Keratinocyte (primary cell): ENCODE data around the gene OR52N4.

ENCODE experiments used
- CTCF ChIP-seq, 3 experiments: IDR thresholded peaks in 1 of 3; conservative IDR thresholded peaks in 1 of 3; optimal IDR thresholded peaks in 1 of 3; 2 replicates in 2 of 3; 3 replicates in 1 of 3; pipeline versions ENCODE3 to v1.5.1; 2011; ENCODE audit warnings: low read length in 3 of 3, mild to moderate bottlenecking in 3 of 3, moderate library complexity in 2 of 3, control low read depth in 1 of 3, inconsistent platforms in 1 of 3; ENCODE audit not compliant: insufficient read depth in 2 of 3; ENCODE audit errors: extremely low read depth in 1 of 3
- EZH2 ChIP-seq: IDR thresholded peaks from one replicate; pipeline ENCODE4 v1.6.1; 2012; ENCODE audit warnings: inconsistent platforms, mild to moderate bottlenecking, low read length, moderate library complexity

- TF ChIP-seq CTCF (optimal IDR thresholded peaks at IDR 0.05 in 1 of 3, IDR thresholded peaks at IDR 0.05 in 1 of 3, conservative IDR thresholded peaks at IDR 0.05 in 1 of 3; ENCODE audit: extremely low read depth in 1 of 3, insufficient read depth in 2 of 3, low read length in 3 of 3): no peak
- TF ChIP-seq EZH2: no peak
These were observed at the start of gene OR52N4 for GRCh38 chr11:5753943-5754342.
